Sigmoid colon (tissue), 4 donors: ENCODE measurements around the gene PIAS1.

ENCODE experiments used
- CTCF ChIP-seq, 4 experiments: fragments of 450-650 bp in 3 of 4; fragments of 200-600 bp in 1 of 4; IDR thresholded peaks; one replicate each; pipeline ENCODE4 v1.5.1; 2016 to 2019; ENCODE audit warnings: antibody characterized with exemption in 4 of 4, mild to moderate bottlenecking in 3 of 4, moderate library complexity in 2 of 4
- EP300 ChIP-seq, 4 donors: sonication (generic); formaldehyde crosslinking; IDR thresholded peaks; one replicate each; pipeline ENCODE4 v1.6.1; 2017; ENCODE audit warnings: antibody characterized with exemption in 4 of 4
- POLR2A ChIP-seq, 2 donors: fragments of 450-650 bp; IDR thresholded peaks; one replicate each; pipeline ENCODE4 v1.6.1; 2016; ENCODE audit warnings: antibody characterized with exemption in 2 of 2, mild to moderate bottlenecking in 2 of 2, moderate library complexity in 2 of 2
- POLR2AphosphoS5 ChIP-seq, 4 donors: sonication (generic); formaldehyde crosslinking; IDR thresholded peaks; one replicate each; pipeline ENCODE4 v1.6.1; 2017; ENCODE audit warnings: antibody characterized with exemption in 4 of 4

- TF ChIP-seq CTCF (IDR thresholded peaks at IDR 0.05): no peak
- TF ChIP-seq POLR2A (IDR thresholded peaks at IDR 0.05): no peak
- no peak for TF ChIP-seq POLR2AphosphoS5 (IDR thresholded peaks at IDR 0.05)
- TF ChIP-seq EP300 (IDR thresholded peaks at IDR 0.05): no peak
Observed at GRCh38 chr15:68073576-68074288, 19.6 kb downstream of the PIAS1 start.
